Cortex of kidney (tissue), 1 donor: Measurements from ENCODE around the gene WASF2.
"Not testable (repeated sequence)": the region's sequence is repeated elsewhere in the genome, so short reads cannot be mapped to it uniquely, and the experiment has no call there.

ENCODE experiments used
- DNase-seq: peaks from one replicate; lab custom pipeline; 2025; lab: John Stamatoyannopoulos, UW

Gene WASF2

DNA sequence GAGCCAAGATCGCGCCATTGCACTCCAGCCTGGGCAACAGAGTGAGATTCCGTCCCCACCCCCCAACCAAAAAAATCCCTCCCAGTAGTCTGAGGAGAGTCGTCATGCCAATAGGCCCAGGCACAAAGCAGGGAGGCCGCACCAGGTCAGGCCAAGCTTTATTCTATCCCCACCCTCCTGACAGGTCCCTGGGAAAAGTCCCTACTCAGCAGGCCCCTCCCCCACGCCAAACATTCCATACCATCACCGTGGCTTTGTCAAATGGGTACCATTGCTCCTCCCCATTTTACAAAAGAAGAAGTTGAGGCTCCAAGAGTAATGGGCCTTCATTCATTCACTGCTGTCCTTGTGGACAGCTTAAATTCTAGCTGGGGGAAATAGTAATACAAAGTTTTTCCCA, 92.2 kb downstream of the WASF2 start:
- no peak for DNase-seq

GRCh38 chr1:27397110-27397509, 92.9 kb downstream of the WASF2 start:
- DNase-seq = no peak

DNA sequence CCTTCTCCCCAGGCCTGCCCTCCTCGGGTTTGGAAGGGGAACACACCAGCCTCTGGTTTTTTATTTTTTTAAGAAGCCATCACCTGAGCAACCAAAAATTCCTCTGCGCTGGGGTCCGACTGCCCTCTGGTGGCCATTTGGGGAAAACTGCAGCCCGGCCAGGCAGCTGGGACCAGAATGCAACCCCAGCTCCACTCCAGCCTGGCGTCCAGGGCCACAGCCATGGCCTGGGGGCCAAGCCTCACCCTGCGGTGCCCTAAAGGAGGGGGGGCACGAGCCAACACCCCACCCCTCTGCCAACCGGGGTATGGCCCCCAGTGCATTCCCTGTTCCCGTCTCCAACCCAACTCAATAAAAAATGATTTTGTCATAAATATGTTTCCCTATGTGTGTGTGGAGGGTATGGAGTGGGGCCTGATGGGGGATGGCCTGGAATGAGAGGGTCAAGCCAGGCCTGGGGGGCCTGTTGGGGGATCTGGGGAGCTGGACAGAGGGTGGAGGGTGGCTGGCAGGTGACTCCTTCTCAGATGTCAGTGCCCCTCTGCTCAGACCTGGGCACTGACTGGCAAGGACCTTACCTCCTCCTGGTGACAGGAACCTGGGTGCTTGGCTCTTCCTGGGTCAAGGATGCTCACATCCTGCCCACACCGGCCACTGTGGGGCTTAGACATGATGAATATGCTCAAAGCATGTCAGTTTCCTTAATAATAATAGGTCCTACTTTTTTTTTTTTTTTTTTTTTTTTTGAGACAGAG, 94.3 kb downstream of the WASF2 start:
- DNase-seq = no peak

- DNase-seq = no peak
Measured at GRCh38 chr1:27394925-27395324, 95.0 kb downstream of the WASF2 start.

DNA sequence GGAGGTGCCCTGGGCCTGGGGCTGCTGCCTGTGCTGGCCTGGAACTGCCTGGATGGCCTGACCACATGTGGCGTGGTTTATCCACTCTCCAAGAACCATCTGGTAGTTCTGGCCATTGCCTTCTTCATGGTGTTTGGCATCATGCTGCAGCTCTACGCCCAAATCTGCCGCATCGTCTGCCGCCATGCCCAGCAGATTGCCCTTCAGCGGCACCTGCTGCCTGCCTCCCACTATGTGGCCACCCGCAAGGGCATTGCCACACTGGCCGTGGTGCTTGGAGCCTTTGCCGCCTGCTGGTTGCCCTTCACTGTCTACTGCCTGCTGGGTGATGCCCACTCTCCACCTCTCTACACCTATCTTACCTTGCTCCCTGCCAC, 95.7 kb downstream of the WASF2 start:
- DNase-seq = no peak

- DNase-seq = no peak
Measured at GRCh38 chr1:27393641-27394281, 96.2 kb downstream of the WASF2 start.

DNA sequence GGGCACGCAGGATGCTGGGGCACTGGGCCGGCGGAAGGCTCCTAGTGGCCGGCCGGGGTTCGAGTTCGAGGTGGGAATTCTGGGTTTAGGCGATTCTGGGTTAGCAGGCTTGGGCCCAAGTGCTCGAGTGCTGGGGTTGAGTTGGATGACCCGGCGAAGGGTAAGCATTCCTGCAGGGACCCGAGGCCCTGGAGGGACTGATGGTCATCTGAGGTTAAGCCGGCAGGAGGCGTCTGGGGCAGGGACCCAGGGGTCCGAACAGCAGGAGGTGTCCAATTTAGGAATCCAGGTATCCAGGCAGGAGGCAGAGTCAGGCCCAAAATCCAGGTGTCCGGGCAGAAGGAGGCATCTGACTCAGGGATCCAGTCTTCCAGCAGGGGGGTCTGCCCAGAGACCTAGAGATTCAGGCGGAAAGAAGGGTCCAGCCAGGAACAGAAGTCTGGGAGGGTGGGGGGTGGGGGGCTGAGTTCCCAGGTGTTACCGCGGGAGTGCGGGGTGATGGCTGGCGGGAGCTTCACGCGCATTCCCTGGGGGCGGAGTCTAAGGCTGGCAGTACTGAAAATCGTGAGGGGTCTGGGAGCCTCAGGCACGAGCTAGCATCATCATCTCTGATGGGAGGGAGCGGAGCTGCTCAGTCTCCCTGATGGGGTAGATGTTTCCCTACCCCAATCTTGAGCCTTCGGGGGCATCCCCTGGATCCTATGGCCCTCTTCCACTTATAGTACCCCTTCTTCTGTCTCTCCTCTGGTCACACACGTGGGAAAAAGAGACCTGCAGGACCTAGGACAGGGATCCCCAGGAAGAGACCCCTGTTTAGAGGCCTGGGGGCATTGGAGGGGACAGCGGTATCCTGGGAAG, 97.0 kb downstream of the WASF2 start:
- no peak for DNase-seq

- no peak for DNase-seq
Measured at GRCh38 chr1:27392096-27392777, 97.7 kb downstream of the WASF2 start, which contains the start of gene GPR3. Gene GPR3, plus strand, starts transcription at chr1:27392622. Its CDS starts 1,177 bp downstream, at chr1:27393799.

DNA sequence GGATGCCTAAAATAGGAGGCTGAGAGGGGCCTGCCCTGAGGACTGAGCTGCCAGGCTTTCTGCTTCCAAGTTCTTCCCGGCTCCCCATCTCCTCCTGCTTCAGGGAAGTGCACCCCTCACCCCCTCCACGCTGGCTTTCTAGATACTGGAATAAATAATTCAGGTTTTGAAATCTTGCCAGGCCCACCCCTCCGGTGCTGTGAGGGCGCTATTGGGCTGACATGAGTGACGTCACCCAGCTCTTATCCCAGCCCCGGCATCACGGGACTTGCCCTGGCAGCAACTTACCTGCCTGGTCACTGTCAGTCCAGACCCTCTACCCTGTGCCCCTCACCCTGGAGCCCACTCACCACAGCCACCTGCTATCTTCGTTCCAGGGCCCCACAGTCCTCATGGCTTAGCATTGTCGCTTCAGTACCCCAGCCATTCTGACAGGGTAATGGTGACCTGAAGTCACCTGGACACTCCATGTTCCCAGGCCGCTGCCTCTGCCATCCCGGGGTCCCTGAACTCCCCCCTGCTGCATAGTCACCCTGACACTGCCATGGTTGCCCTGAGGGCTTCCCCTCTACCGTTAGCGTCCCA, 98.4 kb downstream of the WASF2 start:
- no peak for DNase-seq

GRCh38 chr1:27388337-27389005, 101.5 kb downstream of the WASF2 start:
- no peak for DNase-seq

DNA sequence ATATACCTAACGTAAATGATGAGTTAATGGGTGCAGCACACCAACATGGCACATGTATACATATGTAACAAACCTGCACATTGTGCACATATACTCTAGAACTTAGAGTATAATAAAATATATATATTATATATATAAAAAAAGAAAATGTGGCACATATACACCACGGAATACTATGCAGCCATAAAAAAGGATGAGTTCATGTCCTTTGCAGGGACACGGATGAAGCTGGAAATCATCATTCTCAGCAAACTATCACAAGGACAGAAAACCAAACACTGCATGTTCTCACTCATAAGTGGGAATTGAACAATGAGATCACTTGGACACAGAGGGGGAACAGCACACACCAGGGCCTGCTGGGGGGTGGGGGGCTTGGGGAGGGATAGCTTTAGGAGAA, 105.2 kb downstream of the WASF2 start:
- DNase-seq = not testable (repeated sequence)

- no peak for DNase-seq
Measured at GRCh38 chr1:27383661-27384060, 106.3 kb downstream of the WASF2 start.

- no peak for DNase-seq
Measured at GRCh38 chr1:27383039-27383605, 106.8 kb downstream of the WASF2 start, which contains the start of gene CD164L2. Gene CD164L2, minus strand, starts transcription at chr1:27383333. Its CDS starts 94 bp downstream, at chr1:27383239.

- no peak for DNase-seq
Measured at GRCh38 chr1:27381969-27382762, 107.8 kb downstream of the WASF2 start.

DNA sequence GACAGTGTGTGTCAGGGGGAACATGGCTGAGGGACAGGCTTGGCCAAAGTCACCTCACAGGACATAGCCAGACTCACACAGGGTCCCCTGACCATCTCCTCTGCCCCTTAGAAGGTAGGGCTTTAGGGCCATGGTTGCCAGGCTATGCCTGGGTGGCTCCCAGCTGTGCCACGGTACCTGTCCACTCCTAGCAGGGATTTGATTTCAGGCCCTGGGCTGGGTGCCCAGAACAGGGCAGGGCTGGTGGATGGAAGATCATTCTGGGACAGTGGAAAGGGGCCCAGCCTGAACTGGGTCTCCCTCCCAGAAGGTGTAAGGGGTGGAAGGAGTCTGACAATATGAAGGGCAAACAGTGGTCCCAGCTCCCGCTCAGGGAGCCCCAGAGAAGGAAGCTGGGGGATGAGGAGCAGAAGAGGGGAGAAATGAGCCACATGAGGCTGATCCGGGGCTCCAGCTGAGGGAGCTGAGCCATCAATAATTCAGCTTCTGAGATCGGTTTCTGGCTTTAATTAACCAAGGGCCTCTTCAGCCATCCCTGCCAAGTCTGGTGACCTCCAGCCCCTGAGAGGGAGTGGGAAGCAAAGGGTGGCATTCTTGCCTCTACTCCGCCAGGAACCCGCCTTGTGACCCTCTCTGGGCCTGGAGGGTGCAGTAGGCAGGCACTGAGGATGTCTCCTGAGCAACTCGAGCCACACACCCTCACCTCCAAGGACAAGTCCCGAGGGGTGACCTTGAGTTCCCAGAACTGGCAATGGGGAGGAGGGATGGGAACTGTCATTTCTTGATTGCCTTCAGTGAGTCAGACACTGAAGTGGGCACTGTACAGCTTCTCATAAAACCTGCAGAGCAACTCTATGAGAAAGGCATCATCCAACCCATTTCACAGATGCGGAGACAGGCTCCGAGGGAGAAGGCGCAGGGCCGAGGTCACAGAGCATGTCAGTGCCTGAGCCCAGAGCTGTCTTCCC, 108.9 kb downstream of the WASF2 start:
- DNase-seq = no peak

DNA sequence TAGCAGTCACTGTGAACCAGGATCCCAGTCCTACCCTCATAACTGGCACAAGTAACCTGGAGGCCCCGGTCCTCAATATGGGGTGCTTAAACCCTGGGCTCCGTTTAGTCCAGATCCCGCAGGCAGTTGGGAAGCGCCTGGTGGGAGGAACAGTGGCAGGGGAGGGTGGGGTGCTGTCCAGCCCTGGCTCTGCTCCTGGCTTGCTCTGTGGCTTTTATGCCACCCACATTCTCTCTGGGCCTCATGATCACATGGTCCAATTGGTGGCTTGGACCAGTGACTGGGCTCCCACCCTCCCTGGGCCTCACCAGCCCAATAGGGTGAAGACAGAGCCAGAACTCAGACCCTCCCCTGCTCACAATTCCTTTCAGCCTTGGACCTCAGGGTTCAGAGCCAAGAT, 109.7 kb downstream of the WASF2 start:
- DNase-seq = no peak

- no peak for DNase-seq
Measured at GRCh38 chr1:27379564-27380122, 110.3 kb downstream of the WASF2 start.

DNA sequence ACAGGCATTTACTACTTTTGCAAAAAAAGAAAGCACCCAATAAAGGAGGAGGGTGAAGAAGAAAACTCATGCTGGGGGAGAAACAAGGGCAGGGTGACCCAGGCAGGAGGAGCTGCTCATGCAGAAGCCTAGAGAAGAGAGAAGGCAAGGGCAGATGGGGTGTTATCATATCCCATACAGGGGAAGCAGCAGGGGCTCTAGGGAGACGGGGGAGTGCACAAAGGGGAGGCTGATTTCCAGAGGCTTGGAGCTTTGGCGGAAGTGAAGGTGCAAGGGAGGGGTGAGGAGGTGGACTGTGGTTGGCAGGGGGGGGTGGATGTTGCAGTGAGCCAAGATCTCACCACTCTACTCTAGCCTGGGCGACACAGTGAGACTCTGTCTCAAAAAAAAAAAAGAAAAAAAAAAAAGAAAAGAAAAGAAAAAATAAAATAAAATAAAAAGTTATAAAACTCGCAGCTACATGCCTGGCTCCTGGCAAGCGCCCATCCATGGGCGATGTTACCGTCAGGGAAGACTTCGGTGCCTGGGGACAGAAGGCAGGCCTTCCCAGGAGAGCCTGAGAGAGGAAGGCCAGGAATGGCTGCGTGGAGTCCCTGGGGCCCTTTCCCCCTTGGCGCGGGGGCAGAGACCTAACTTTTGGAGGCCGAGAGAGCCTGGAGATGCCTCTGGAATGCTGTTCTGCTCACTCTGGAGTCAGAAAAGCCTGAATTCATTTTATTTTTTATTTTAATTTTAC, 112.0 kb downstream of the WASF2 start:
- no peak for DNase-seq
